ENCODE measurements around the gene MRFAP1L1.

MRFAP1L1 gene

DNA sequence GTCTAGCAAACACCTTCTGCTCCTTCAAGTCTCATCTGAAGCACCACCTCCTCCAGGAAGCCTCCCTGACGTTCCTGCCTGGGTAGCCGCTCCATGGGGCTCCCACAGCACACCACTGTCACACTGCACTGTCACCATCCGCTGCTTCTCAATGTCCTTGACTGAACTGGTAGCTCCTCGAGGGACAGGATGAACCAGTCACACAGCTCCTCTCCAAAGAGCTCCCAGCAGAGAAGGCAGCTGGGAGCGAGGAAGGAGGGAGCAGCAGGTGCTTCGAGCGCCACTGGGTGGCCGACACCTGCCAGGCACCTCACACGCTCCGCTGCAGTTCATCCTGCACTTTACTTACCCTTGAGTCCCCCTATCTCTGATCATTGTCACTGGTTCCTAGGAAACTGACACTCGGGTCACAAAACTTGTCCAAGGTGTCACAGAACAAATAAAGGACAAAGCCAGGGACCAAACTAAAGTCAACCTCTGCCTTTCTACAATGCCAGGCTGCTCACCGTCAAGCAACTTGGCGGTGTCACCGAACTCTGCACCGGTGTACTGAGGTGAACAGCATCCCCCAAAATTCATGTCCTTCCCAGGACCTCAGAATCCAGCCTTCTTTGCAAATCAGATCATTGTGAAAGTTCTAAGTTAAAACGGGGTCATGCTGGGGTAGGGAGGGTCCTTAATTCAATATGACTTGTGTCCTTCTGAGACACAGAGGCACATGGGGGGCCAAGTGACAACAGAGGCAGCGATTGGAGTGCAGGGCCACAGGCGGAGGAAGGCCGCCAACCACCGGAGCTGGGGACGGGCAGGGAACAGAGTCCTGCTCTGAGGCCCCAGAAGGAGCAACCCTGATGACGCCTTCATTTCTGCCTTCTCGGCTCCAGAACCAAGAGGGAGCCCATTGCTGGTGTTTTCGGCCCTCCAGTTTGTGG lies 21.5 kb downstream of the MRFAP1L1 start:
- TF ChIP-seq, protein P1, sequence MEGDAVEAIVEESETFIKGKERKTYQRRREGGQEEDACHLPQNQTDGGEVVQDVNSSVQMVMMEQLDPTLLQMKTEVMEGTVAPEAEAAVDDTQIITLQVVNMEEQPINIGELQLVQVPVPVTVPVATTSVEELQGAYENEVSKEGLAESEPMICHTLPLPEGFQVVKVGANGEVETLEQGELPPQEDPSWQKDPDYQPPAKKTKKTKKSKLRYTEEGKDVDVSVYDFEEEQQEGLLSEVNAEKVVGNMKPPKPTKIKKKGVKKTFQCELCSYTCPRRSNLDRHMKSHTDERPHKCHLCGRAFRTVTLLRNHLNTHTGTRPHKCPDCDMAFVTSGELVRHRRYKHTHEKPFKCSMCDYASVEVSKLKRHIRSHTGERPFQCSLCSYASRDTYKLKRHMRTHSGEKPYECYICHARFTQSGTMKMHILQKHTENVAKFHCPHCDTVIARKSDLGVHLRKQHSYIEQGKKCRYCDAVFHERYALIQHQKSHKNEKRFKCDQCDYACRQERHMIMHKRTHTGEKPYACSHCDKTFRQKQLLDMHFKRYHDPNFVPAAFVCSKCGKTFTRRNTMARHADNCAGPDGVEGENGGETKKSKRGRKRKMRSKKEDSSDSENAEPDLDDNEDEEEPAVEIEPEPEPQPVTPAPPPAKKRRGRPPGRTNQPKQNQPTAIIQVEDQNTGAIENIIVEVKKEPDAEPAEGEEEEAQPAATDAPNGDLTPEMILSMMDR (IDR thresholded peaks at IDR 0.05; ENCODE audit: low read depth, low read length, missing control alignments), result no peak

DNA sequence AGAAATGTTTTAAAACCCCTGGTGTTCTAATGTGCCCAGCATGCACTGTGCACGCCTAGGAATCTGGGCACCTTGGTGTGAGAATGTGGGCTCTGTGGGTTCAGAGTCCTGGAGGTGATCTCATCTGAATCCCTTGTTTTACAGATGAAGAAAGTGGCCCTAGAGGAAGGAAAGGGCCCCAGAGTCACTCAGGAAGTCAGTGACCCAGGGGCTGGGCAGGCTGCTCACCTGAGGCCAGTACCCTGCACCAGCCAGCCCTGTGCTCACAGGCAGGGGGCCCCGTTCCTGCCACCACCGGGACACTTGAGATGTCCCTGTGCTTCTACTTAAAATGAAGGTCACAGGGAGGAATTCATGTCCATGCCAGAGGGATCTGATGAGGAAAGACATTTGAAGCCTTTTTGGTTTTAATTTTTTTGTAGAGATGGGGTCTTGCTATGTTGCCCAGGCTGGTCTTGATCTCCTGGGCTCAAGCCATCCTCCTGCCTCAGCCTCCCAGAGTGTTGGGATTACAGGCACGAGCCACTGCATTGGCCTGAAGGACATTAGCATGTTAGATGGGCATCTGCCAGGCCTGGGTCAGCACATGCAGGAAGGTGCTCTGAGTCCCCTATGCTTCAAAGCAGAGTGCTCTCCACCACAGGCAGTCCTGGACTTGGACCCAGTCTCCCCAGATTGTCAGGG lies 23.4 kb downstream of the MRFAP1L1 start:
- TF ChIP-seq, protein P1 (IDR thresholded peaks at IDR 0.05; ENCODE audit: low read depth, low read length, missing control alignments), result no peak
- no peak for DNase-seq (ENCODE audit: low read depth)
- no peak overlapping the region for H3K4me3 ChIP-seq (ENCODE audit: low read depth, low read length)

More for the DNA sequence above, 21.5 kb downstream of the MRFAP1L1 start:
- no peak for DNase-seq (ENCODE audit: low read depth)
- no peak overlapping the region for H3K4me3 ChIP-seq (ENCODE audit: low read depth, low read length)

DNA sequence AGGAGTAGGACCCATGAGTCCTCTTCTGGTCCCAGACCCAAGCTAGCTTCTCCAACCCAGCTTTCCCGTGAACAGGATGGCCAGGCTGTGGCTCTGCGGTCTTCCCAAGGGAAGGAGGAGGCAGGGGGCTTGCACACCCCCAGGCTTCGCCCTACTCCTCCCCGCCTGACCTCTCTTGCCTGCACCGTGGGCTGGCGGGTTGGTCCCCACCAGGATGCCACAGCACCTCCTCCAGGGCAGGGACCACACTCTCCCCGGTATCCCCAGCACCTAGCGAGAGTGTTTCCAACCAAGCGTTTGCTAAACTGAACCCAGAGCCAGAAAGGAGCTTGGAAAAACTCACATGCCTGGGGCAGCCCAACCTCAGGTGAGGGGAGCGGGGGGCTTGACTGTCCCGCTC lies 25.0 kb downstream of the MRFAP1L1 start:
- no peak overlapping the region for H3K4me3 ChIP-seq (ENCODE audit: low read depth, low read length)
- DNase-seq (ENCODE audit: low read depth), result no peak
- TF ChIP-seq, protein P1 (IDR thresholded peaks at IDR 0.05; ENCODE audit: low read depth, low read length, missing control alignments), result no peak

DNA sequence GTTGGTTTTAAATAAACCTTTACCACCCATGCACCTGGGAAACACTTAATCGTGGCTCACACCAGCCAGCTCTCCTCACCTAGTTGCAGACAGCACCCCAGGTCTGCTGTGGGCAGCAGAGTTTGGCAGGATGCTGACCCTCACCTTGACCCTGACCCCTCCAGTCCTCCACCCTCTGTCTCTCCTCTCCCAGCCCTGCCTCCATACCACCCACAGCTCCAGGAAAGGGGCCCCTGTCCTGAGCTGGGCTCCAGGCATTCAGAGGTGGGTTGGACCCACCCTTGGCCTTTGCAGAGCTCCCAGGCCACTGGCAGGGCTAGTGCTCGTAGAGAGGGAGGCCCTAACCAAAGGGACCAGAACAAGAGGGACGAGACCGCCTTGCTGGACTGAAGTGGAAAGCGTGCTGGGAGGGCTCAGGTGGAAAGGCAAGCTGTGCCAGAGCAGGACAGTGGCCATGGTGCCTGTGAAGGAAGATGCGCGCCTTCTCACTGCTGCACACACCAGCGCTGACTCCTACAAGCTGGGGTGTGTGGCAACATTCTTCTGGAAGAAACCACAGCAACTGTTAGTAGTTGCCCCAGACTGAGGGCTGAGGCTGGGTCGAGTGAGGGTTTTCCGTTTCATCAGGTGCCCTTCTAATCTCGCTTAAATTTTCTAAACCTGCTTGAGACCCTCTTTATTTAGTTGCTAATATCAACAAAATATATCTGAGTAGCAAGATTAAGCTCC lies 26.6 kb downstream of the MRFAP1L1 start:
- no peak for DNase-seq (ENCODE audit: low read depth)
- H3K4me3 ChIP-seq (ENCODE audit: low read depth, low read length), result no peak overlapping the region

DNA sequence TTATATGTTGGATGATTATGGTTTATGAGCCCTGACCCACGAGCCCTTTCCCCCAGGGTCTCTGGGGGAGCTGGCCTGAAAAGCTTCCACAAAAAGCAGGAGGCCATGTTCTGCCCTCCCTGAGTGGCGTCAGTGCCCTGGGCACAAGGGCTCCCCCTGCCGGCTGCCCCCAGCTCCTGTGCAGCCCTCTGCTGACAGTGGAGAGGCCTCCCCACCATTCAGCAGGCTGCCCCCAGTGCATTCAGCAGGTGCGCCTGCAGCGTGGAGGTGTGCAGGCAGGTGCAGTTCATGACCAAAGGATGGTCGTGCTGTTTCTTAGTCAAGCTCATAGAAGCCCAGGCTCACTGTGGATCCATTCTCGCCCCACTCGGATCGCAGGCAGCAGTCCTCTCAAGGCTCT lies 28.5 kb downstream of the MRFAP1L1 start:
- no peak for DNase-seq (ENCODE audit: low read depth)
- TF ChIP-seq, protein P1 (IDR thresholded peaks at IDR 0.05; ENCODE audit: low read depth, low read length, missing control alignments), result peak; percentile 60
- no peak overlapping the region for H3K4me3 ChIP-seq (ENCODE audit: low read depth, low read length)

More for the DNA sequence above, 26.6 kb downstream of the MRFAP1L1 start:
- TF ChIP-seq, protein P1 (IDR thresholded peaks at IDR 0.05; ENCODE audit: low read depth, low read length, missing control alignments), result no peak

DNA sequence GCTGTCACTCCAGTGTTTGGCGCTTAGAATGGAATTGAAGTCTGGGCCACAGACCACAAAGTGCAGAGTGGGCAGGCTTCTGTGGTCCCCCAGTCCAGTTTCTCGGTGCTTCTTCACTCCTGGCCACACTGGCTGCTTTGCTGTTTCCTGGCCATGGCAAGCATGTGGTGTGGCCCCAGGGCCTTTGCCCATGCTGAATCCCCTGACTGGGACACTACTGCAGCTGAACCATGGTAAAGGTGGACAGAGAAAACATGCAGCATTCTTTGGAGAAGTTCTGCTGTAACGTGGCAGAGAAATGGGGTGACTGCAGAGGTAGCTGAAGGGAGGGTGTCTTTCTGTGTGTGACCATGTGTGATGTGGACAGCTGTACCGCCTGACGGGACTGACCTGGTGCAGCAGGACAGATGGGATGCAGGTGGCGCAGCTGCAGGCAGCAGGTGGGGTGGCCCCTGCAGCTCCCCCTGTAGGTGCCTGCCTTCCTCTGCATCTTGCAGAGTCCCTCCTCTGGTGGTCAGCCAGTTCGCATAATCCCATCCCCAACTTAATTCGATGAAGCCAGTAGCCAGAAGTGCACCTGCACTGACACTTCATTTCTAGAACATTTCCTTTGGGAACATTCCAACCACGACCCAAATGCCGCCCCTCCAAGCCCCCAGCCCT lies 29.2 kb downstream of the MRFAP1L1 start:
- H3K4me3 ChIP-seq (ENCODE audit: low read depth, low read length), result no peak overlapping the region
- DNase-seq (ENCODE audit: low read depth), result no peak
- TF ChIP-seq, protein P1 (IDR thresholded peaks at IDR 0.05; ENCODE audit: low read depth, low read length, missing control alignments), result peak; percentile 38
